Measurements from ENCODE around the gene SLX4IP.
"Not testable (repeated sequence)": the region's sequence is repeated elsewhere in the genome, so short reads cannot be mapped to it uniquely, and the experiment has no call there.

The SLX4IP gene

DNA sequence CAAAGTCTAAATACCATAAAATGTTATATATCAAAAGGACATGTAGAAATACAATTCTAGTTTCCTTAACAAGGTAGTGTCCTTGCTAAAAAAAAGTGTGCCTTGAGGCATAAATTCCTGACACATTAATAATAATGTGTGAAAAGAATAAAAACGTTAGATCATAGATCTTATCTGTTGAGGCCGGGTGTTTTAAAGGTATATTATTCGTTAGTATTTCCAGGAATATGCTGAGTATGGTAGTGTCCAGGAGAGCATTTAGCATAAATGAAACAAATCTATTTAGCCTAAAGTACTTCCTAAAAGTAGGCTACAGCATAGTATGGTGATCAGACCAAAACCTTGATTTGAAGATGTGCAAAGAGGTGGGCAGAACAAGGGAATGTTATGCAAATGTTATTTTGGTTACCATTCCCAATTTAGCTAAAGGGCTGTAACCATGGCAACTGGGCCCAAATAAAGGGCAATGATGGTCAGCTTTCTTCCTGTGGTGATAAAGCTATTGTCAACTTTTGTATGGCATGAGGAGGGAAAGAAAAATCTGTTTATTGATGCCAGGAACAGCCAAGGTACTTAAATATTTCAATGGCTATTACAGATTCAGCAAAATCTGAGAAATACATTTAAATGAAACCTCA, 20.0 kb upstream of the SLX4IP start:
- Mint-ChIP-seq H3K4me1 (peaks cover 6% of the 10 kb centered on the region), H3K9me3 (no peaks in the 10 kb centered on the region), H3K27ac (no peak overlapping the region), H3K36me3 (peaks cover 39% of the 10 kb centered on the region), H3K4me3 (no peak overlapping the region)
- no peak for DNase-seq (ENCODE audit: low spot score in 2 of 2)
- no peak for ATAC-seq

DNA sequence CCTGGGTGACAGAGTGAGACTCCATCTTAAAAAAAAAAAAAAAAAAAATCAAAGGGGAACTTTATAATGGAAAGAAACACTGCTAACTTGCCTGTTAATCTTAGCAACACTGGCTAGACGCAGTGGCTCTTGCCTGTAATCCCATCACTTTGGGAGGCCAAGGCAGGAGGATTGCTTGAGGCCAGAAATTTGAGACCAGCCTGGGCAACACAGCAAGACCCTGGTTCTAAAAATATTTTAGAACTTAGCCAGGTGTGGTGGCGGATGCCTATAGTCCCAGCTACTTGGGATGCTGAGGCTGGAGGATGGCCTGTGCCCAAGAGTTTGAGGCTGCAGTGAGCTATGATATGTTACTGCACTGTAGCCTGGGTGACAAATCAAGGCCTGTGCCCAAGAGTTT, 17.9 kb upstream of the SLX4IP start:
- not testable (repeated sequence) for H3K27ac Mint-ChIP-seq; ATAC-seq; H3K4me3 Mint-ChIP-seq; DNase-seq (ENCODE audit: low spot score in 2 of 2); H3K4me1 Mint-ChIP-seq; H3K9me3 Mint-ChIP-seq
- peaks cover 44% of the 10 kb centered on the region for H3K36me3 Mint-ChIP-seq

DNA sequence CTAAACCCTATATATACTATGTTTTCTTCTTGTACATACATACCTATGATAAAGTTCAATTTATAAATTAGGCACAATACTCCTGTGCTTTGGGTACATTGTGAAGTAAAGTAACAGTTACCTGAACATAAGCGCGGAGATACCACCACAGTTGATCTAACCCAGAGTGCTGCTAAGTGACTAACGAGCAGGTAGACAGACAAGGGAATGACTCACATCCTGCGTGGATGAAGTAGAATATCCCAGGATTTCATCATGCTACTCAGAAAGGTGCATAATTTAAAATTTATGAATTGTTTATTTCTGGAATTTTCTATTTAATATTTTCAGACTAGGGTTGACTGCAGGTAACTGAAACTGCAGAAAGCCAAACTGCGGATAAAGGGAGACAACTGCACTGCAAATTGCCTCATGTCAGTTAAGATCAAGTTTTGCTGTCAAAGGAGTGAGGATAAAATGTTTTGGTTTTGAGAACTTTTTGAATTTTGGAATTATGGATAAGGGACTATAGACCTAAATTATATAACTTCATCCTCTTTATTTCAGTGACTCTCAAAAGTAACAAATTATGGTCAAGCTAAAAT, 15.5 kb upstream of the SLX4IP start:
- Mint-ChIP-seq H3K27ac (no peak overlapping the region), H3K4me3 (no peak overlapping the region), H3K4me1 (peaks cover 6% of the 10 kb centered on the region), H3K36me3 (peaks cover 40% of the 10 kb centered on the region), H3K9me3 (no peaks in the 10 kb centered on the region)
- ATAC-seq (no peak), DNase-seq (ENCODE audit: low spot score in 2 of 2) (no peak)

DNA sequence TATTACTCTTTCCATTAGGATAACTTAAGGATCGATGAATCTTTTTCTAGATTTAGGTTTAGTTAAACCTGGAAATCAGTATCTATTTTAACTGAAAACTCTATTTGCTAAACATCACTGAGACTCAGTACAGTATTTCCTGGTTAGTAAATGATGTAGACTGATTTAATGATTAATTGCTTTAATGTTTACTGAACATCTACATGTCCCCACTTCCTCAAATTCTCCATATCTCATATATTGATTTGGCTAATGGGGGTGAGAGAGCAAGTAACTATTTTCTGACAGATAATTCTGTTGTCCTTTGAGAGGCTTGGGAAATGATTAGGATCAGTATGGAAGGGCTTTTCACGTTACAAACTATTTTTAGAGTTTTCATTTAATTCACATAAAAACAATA, 11.4 kb upstream of the SLX4IP start:
- DNase-seq (ENCODE audit: low spot score in 2 of 2) (no peak), ATAC-seq (no peak)
- Mint-ChIP-seq H3K4me3 (no peak overlapping the region), H3K4me1 (peaks cover 11% of the 10 kb centered on the region), H3K36me3 (peaks cover 19% of the 10 kb centered on the region), H3K9me3 (no peaks in the 10 kb centered on the region), H3K27ac (no peak overlapping the region)

DNA sequence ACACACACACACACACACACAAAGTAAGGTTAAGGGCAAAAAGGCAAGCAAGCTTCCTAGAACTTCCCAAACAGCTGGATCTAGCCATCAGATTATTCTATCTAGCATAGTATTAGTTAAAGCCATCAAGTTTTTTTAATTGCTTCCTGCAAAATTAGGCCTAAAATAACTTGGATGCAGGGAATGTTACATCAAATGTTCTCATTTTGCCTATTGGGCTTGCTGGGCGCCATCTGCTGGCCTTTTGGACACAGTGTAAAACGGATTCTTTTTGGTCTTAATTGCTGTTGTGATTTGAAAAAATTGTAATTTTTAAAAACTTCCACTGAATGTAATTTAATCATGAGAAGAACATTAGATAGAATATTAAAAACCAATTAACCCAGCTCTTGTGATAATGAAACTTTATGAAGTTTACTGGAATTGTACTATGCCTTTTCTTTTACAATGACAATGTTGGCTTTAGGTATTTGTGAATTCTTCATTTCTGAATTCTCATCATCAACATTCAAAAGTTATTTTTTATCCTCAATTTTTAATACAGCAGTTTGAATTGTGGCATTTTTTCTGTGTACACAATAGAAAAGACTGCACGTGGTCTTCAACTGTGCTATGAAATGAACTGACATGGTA, 7.9 kb upstream of the SLX4IP start:
- no peak overlapping the region for H3K27ac Mint-ChIP-seq

DNA sequence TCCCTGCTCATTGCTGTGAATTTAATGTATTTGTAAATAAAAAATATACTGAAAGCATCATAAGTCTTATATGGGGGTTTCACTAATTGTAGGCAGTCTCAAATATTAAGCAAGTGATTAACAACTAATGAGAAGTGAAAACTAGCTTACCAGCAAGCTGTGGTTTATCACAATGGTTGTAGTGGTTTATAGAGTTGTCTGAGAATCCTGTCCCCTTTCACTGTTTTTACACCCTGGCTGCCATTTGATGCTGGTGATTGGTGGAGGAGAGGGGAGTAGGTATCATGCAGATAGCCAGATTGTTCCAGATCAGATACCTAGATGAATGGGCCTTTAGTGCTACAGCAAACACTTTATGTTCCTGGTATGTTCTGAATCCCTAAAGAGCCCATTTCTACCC, 7.1 kb upstream of the SLX4IP start:
- no peak overlapping the region for H3K4me3 Mint-ChIP-seq
- no peaks in the 10 kb centered on the region for H3K9me3 Mint-ChIP-seq
- ATAC-seq (no peak), DNase-seq (ENCODE audit: low spot score in 2 of 2) (no peak)
- peaks cover 10% of the 10 kb centered on the region for H3K36me3 Mint-ChIP-seq
- no peak overlapping the region for H3K27ac Mint-ChIP-seq
- peaks cover 43% of the 10 kb centered on the region for H3K4me1 Mint-ChIP-seq

More for the DNA sequence above, 7.9 kb upstream of the SLX4IP start:
- peaks cover 41% of the 10 kb centered on the region for H3K4me1 Mint-ChIP-seq
- no peak for ATAC-seq
- peaks cover 10% of the 10 kb centered on the region for H3K36me3 Mint-ChIP-seq
- H3K9me3 Mint-ChIP-seq = no peaks in the 10 kb centered on the region
- DNase-seq (ENCODE audit: low spot score in 2 of 2) = no peak
- no peak overlapping the region for H3K4me3 Mint-ChIP-seq

DNA sequence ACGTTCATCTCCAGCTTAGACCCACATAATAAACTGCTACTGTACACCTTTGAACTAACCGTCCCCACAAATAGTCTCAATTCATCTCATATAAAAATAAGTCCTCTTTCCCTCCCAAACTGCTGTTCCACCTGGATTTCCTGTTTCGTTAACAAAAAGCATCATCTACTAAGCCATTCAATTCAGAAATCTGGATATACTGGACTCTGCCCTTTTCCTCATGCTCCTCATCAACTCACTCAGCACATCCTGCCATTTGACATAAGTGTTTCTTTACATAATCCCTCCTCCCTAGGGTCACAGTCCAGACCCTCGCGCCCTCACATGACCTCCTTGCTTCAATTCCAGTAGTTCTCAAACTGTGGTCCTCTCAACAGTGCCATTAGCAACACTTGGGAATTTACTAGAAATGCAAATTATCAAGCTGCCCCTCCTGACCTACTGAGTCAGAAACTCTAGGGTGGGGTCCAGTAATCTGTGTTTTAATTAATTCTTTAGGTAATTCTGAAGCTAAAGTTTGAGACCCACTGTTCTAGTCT, 5.6 kb upstream of the SLX4IP start:
- H3K4me1 Mint-ChIP-seq = peaks cover 43% of the 10 kb centered on the region
- ATAC-seq (no peak), DNase-seq (ENCODE audit: low spot score in 2 of 2) (no peak)
- peak overlapping the region; percentile 8 for H3K27ac Mint-ChIP-seq
- H3K36me3 Mint-ChIP-seq = peaks cover 20% of the 10 kb centered on the region
- no peak overlapping the region for H3K4me3 Mint-ChIP-seq
- H3K9me3 Mint-ChIP-seq = no peaks in the 10 kb centered on the region

DNA sequence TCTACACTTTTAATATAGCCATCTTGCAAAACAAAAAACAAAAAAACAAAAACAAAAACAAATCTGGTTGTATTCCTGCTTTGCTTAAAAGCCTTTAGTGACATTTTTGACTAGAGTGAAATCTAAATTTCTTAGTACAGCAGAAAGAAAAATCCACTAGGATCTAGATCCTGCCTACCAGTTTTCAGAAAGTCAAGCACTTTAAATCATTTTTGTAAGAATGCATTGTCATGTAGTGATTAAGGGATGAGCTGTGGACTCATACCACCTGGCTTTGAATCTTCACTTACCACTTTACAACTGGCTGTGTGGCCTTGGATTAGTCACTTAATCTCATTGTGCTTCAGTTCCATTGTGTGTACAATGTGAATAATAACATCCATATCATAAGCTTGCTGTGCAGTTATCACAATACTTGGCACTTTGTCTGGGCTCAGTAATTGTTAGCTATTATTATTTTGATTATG, 5.1 kb upstream of the SLX4IP start:
- Mint-ChIP-seq H3K9me3 (no peaks in the 10 kb centered on the region), H3K4me1 (peaks cover 43% of the 10 kb centered on the region), H3K27ac (peak overlapping the region; percentile 8), H3K36me3 (peaks cover 19% of the 10 kb centered on the region), H3K4me3 (no peak overlapping the region)
- ATAC-seq = peak; percentile 74
- DNase-seq (ENCODE audit: low spot score in 2 of 2) = no peak

DNA sequence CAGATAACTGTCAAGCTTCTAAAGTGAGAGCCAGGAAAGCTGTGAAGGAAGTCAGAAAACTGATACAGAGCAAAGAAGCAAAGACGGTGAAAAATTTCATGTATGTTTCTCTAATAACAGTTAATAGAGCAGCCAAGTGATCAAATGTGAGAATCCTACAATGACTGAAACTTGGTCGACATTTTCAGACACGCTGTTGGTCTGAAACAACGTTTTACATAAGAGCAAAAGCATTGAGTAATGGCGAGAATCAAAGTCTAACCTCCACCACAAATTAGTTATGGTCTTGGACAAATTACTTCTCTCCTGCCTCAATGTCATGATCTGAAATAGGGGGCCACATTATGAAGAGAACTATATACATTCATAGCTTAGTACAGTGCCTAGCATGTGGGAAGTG, 4.4 kb upstream of the SLX4IP start:
- Mint-ChIP-seq H3K9me3 (no peaks in the 10 kb centered on the region), H3K4me1 (peaks cover 43% of the 10 kb centered on the region), H3K4me3 (no peak overlapping the region), H3K27ac (no peak overlapping the region), H3K36me3 (peaks cover 24% of the 10 kb centered on the region)
- ATAC-seq (no peak), DNase-seq (ENCODE audit: low spot score in 2 of 2) (no peak)

DNA sequence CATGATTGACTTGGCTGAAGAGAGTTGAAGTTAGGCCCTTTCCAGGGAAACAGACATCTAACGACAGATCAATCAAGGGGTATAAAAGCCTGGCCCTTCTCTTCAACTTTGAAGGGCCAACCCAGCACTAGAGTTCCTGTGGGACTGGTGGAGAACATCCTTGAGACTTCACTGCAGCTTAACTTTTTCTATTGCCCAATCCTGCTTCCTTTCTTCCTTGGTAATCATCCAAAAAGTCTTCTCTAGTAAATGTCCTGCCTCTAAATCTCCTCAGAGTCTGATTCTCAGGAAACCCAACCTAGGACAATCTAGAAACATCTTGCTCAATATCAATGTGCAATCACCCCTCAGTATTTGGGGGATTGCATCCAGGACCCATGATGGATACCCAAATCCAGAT, 3.0 kb upstream of the SLX4IP start:
- DNase-seq (ENCODE audit: low spot score in 2 of 2) = no peak
- H3K36me3 Mint-ChIP-seq = peaks cover 24% of the 10 kb centered on the region
- H3K9me3 Mint-ChIP-seq = no peaks in the 10 kb centered on the region
- H3K27ac Mint-ChIP-seq = peak overlapping the region; percentile 27
- H3K4me3 Mint-ChIP-seq = peak overlapping the region; percentile 10
- ATAC-seq = no peak
- peaks cover 43% of the 10 kb centered on the region for H3K4me1 Mint-ChIP-seq

DNA sequence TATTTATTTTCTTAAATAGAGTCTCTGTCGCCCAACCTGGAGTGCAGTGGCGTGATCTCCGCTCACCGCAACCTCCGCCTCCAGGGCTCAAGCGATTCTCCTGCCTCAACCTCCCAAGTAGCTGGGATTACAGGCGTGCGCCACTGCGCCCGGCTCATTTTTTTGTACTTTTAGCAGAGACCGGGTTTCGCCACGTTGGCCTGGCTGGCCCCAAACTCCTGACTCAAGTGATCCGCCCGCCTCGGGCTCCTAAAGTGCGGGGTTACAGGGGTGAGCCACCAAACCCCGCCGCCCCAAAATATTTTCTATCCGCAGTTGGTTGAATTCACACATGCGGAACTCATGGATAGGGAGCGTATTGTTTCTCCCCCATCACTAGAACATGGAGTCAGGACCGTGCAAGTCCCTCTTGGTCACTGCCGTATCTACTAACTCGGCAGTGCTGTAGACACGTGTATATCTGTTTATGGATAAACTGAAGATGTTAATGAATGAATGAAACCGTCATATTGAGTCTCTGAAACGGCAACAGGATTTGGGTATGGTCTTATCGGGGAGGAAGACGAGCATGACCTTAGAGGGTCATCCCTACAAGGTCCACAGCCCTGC, 2.0 kb upstream of the SLX4IP start:
- H3K9me3 Mint-ChIP-seq = no peaks in the 10 kb centered on the region
- ATAC-seq = no peak
- peaks cover 36% of the 10 kb centered on the region for H3K4me1 Mint-ChIP-seq
- DNase-seq (ENCODE audit: low spot score in 2 of 2) = no peak
- peaks cover 24% of the 10 kb centered on the region for H3K36me3 Mint-ChIP-seq
- peak overlapping the region; percentile 97 for H3K27ac Mint-ChIP-seq
- peak overlapping the region; percentile 89 for H3K4me3 Mint-ChIP-seq

DNA sequence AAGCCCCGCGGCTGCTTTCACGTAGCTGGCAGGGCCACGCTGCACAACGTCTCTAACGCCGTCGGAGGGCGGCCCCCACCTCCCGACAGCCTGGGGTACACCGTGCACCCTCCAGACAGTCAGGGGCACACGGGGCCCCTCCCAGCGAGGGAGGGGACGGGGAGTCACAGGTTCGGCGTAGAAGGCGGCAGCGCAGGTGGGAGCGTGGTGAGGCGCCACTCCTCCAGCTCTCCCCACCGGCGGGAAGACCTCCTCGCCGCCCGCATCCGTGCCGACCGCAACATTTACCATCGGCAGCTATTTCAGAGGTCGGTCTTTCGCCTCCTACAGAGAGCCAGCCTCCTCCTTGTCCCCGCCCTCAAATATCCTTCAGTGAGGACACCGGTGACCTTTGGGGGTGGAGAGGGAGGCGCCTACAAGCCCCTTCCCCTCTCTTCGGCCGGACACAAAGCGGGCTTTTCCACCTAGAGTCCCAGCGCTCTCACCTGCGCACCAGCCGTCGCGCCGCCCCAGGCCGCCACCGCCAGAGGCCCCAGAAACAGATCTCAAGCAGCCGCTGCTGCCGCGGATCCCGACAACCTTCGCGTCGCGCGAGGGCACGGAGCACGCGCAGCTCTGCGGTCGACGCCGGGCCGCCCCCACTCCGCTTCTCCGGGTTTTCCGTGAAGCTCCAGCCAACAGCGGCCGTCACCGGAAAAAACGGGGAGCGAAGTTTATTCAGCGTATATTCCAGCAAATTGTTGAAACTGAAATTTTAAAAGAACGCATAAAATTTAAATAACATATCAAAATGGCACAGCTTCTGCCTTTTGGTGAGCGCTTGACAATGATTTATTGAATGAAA, 1.3 kb upstream of the SLX4IP start, which contains the start of gene MKKS:
TSS of gene MKKS (minus strand) at position 600 of the 844 bp plus-strand sequence. CDS start 20,708 bp downstream, outside the sequence.
- Mint-ChIP-seq H3K36me3 (peaks cover 24% of the 10 kb centered on the region), H3K4me1 (peaks cover 31% of the 10 kb centered on the region), H3K9me3 (no peaks in the 10 kb centered on the region), H3K27ac (peak within 1 kb of the TSS; percentile 97), H3K4me3 (peak within 1 kb of the TSS; percentile 89)
- peak; percentile 81 for ATAC-seq
- peak; percentile 70 to 91 for DNase-seq (ENCODE audit: low spot score in 2 of 2)

DNA sequence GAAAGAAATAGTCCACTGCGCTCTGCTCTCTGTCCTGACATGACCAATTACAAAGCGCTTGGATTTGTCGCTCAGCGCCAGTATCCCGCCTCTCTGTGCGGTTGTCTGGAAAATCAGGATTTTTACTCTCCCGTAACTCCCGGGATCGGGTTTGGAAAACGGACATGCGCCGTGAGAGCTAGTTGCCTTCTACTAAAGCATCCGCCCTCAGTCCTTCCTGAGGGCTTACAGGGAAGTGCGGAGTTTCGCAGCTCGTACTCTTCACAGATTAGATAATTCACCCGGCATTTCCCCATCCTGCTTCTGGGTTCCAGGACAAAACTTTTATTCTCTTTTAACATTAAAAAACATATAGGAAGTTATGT, 656 bp upstream of the SLX4IP start:
- H3K36me3 Mint-ChIP-seq = peaks cover 29% of the 10 kb centered on the region
- H3K27ac Mint-ChIP-seq = peak overlapping the region; percentile 97
- H3K4me3 Mint-ChIP-seq = peak overlapping the region; percentile 89
- H3K9me3 Mint-ChIP-seq = no peaks in the 10 kb centered on the region
- DNase-seq (ENCODE audit: low spot score in 2 of 2) (peak; percentile 50 to 84), ATAC-seq (peak; percentile 44)
- H3K4me1 Mint-ChIP-seq = peaks cover 25% of the 10 kb centered on the region

DNA sequence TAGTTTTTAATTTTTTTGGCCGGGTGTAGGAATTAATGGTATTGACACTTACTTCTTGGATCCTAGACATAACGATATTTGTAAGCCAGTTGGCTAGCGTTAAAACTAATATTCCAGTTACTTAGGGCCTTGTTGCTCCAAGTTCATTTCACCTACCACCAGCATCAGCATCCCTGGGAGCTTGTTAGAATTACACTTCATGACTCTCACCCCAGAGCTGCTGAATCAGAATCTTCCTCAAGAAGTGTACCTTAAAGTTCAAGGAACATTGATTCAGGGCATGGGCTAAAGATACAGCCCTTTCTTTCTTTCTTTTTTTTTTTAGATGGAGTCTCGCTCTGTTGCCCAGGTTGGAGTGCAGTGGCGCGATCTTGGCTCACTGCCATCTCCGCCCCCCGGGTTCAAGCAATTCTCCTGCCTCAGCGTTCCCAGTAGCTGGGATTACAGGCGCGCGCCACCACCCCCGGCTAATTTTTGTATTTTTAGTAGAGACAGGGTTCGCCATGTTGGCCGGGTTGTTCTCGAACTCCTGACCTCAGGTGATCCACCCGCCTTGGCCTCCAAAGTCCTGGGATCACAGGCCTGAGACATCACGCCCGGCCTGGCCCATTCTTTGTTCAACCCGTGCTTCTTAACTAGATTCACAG, 1.1 kb downstream of the SLX4IP start:
- peak overlapping the region; percentile 89 for H3K4me3 Mint-ChIP-seq
- H3K9me3 Mint-ChIP-seq = no peaks in the 10 kb centered on the region
- peaks cover 13% of the 10 kb centered on the region for H3K4me1 Mint-ChIP-seq
- peak overlapping the region; percentile 97 for H3K27ac Mint-ChIP-seq
- no peak for ATAC-seq
- H3K36me3 Mint-ChIP-seq = peaks cover 29% of the 10 kb centered on the region
- DNase-seq (ENCODE audit: low spot score in 2 of 2) = no peak

Data from stimulated activated effector memory CD8-positive, alpha-beta T cell treated with anti-CD3 and anti-CD28 coated beads, Interleukin-12 subunit alpha, Interleukin-12 subunit beta, amount 100 ng/mL, for 72 hours (primary cell).